GM15510 (cell line): Measurements from ENCODE around the gene TMEM238L.

Experiments used
- POLR2A ChIP-seq: IDR thresholded peaks from 3 replicates; pipeline ENCODE4 v1.6.1; 2011; ENCODE audit warnings: borderline replicate concordance; ENCODE audit not compliant: insufficient read length; ENCODE audit errors: extremely low read depth

The TMEM238L gene

GRCh38 chr17:10745231-10745630 is 58.7 kb downstream of the TMEM238L start:
- no peak for TF ChIP-seq POLR2A
